Mesothelial cell of epicardium (in vitro differentiated cells): ENCODE results near the gene TLK2. TPM values are rescaled to one million over a fixed set of nuclear protein-coding genes. Genes with fewer than 3 reads are reported as not detected.
"Not testable (repeated sequence)": the region's sequence is repeated elsewhere in the genome, so short reads cannot be mapped to it uniquely, and the experiment has no call there.

Experiments
- DNase-seq, 2 experiments: peaks; one replicate each; pipeline ENCODE4 v3.0.0; 2021; ENCODE audit warnings: low spot score in 2 of 2; ENCODE audit not compliant: unreplicated experiment in 2 of 2
- H3K27ac Mint-ChIP-seq: 2 replicates; pipeline ENCODE4 v1.8.0; 2021; ENCODE audit warnings: mixed read lengths
- H3K27me3 Mint-ChIP-seq: 2 replicates; pipeline ENCODE4 v1.8.0; 2021; ENCODE audit warnings: low read depth, mixed read lengths
- H3K36me3 Mint-ChIP-seq: 2 replicates; pipeline ENCODE4 v1.8.0; 2021; ENCODE audit warnings: mixed read lengths
- H3K4me1 Mint-ChIP-seq: 2 replicates; pipeline ENCODE4 v1.8.0; 2021; ENCODE audit warnings: mixed read lengths
- H3K4me3 Mint-ChIP-seq: 2 replicates; pipeline ENCODE4 v1.8.0; 2021; ENCODE audit warnings: mild to moderate bottlenecking, moderate library complexity, mixed read lengths
- H3K9me3 Mint-ChIP-seq: 2 replicates; pipeline ENCODE4 v1.8.0; 2021; ENCODE audit warnings: mixed read lengths
- CTCF ChIP-seq: fragments of 200-600 bp; sonication (generic); IDR thresholded peaks from one replicate; pipeline ENCODE4 v1.5.0; 2021; ENCODE audit warnings: antibody characterized with exemption; ENCODE audit not compliant: unreplicated experiment
- total RNA-seq: library from RNA; stranded (reverse); gene quantifications from 3 replicates; pipeline ENCODE4 v1.2.1, GENCODE V29; 2021

Gene TLK2
- total RNA-seq, 1 donor from 2014 or later: 61.6 TPM

GRCh38 chr17:62597150-62597549 is 118.5 kb downstream of the TLK2 start:
- no peak for TF ChIP-seq CTCF
- DNase-seq: no peak
- peaks cover 18% of the 10 kb centered on the region for H3K9me3 Mint-ChIP-seq
- no peak overlapping the region for H3K4me3 Mint-ChIP-seq
- no peaks in the 10 kb centered on the region for H3K27me3 Mint-ChIP-seq
- H3K4me1 Mint-ChIP-seq: no peaks in the 10 kb centered on the region
- no peak overlapping the region for H3K27ac Mint-ChIP-seq
- peaks cover 64% of the 10 kb centered on the region for H3K36me3 Mint-ChIP-seq

GRCh38 chr17:62597920-62598319 is 119.3 kb downstream of the TLK2 start:
- Mint-ChIP-seq H3K9me3 (peaks cover 18% of the 10 kb centered on the region), H3K4me3 (no peak overlapping the region)

GRCh38 chr17:62599964-62600657 is 121.5 kb downstream of the TLK2 start:
- no peak for TF ChIP-seq CTCF
- Mint-ChIP-seq H3K9me3 (peaks cover 18% of the 10 kb centered on the region), H3K27me3 (no peaks in the 10 kb centered on the region), H3K36me3 (peaks cover 57% of the 10 kb centered on the region), H3K4me1 (no peaks in the 10 kb centered on the region), H3K4me3 (no peak overlapping the region), H3K27ac (no peak overlapping the region)
- DNase-seq: no peak

More at GRCh38 chr17:62597920-62598319, 119.3 kb downstream of the TLK2 start:
- Mint-ChIP-seq H3K27me3 (no peaks in the 10 kb centered on the region), H3K4me1 (no peaks in the 10 kb centered on the region), H3K36me3 (peaks cover 61% of the 10 kb centered on the region), H3K27ac (no peak overlapping the region)
- TF ChIP-seq CTCF: no peak
- no peak for DNase-seq

GRCh38 chr17:62600805-62601204 is 122.2 kb downstream of the TLK2 start:
- no peak for TF ChIP-seq CTCF
- peak overlapping the region; percentile 9 for H3K27ac Mint-ChIP-seq
- H3K4me3 Mint-ChIP-seq: no peak overlapping the region
- H3K36me3 Mint-ChIP-seq: peaks cover 52% of the 10 kb centered on the region
- no peak for DNase-seq
- H3K4me1 Mint-ChIP-seq: no peaks in the 10 kb centered on the region
- no peaks in the 10 kb centered on the region for H3K27me3 Mint-ChIP-seq
- peaks cover 14% of the 10 kb centered on the region for H3K9me3 Mint-ChIP-seq

GRCh38 chr17:62601471-62601870 is 122.8 kb downstream of the TLK2 start:
- Mint-ChIP-seq H3K9me3 (peaks cover 10% of the 10 kb centered on the region), H3K27ac (no peak overlapping the region), H3K36me3 (peaks cover 52% of the 10 kb centered on the region), H3K27me3 (no peaks in the 10 kb centered on the region), H3K4me1 (no peaks in the 10 kb centered on the region), H3K4me3 (no peak overlapping the region)
- TF ChIP-seq CTCF: no peak
- DNase-seq: no peak

GRCh38 chr17:62603783-62604182 is 125.2 kb downstream of the TLK2 start:
- peaks cover 47% of the 10 kb centered on the region for H3K36me3 Mint-ChIP-seq
- not testable (repeated sequence) for DNase-seq, H3K4me3 Mint-ChIP-seq, H3K27ac Mint-ChIP-seq, H3K27me3 Mint-ChIP-seq, H3K4me1 Mint-ChIP-seq, H3K9me3 Mint-ChIP-seq
